D721Med (cell line): ENCODE results near the gene ANKRD44.

ENCODE experiments used
- DNase-seq: peaks from one replicate; pipeline ENCODE4 v3.0.0; 2011; ENCODE audit warnings: low spot score; ENCODE audit not compliant: insufficient read length
- FAIRE-seq: peaks from 2 replicates; lab custom pipeline; 2011; peaks lifted over from hg19 to GRCh38; lab: Jason Lieb, UNC
- TF ChIP-seq, protein P1 (sequence below): IDR thresholded peaks from 2 replicates; pipeline ENCODE4 v1.5.1; 2012; ENCODE audit warnings: mild to moderate bottlenecking, control low read depth; ENCODE audit not compliant: insufficient read depth; ENCODE audit errors: missing control alignments

Gene ANKRD44

GRCh38 chr2:197322724-197323720 is 12.4 kb upstream of the ANKRD44 start:
- FAIRE-seq (no peak), DNase-seq (no peak)
- TF ChIP-seq, protein P1, sequence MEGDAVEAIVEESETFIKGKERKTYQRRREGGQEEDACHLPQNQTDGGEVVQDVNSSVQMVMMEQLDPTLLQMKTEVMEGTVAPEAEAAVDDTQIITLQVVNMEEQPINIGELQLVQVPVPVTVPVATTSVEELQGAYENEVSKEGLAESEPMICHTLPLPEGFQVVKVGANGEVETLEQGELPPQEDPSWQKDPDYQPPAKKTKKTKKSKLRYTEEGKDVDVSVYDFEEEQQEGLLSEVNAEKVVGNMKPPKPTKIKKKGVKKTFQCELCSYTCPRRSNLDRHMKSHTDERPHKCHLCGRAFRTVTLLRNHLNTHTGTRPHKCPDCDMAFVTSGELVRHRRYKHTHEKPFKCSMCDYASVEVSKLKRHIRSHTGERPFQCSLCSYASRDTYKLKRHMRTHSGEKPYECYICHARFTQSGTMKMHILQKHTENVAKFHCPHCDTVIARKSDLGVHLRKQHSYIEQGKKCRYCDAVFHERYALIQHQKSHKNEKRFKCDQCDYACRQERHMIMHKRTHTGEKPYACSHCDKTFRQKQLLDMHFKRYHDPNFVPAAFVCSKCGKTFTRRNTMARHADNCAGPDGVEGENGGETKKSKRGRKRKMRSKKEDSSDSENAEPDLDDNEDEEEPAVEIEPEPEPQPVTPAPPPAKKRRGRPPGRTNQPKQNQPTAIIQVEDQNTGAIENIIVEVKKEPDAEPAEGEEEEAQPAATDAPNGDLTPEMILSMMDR: no peak

GRCh38 chr2:197322143-197322542 is 11.6 kb upstream of the ANKRD44 start:
- FAIRE-seq: no peak
- TF ChIP-seq, protein P1: no peak
- DNase-seq: no peak

GRCh38 chr2:197315371-197315770 is 4.8 kb upstream of the ANKRD44 start:
- no peak for DNase-seq
- FAIRE-seq: no peak
- TF ChIP-seq, protein P1: no peak

DNA sequence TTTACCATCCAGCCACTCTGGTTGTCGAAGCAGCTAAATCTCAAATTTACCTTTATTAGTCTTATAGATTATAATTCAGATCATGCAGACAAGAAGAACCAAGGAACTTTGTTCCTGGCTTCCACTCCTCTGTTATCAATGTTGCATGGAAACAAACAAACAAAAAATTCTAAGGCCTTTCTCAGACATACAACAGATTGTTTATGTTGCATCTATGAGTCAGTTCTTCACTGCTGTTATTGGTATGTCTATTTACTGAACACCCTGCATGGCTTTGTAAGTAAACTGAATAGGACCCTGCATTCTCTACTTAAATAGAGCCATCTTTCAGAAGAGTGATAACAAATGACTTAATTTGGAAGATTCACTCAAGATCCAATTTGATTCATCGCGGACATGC is 1.6 kb upstream of the ANKRD44 start:
- no peak for DNase-seq
- TF ChIP-seq, protein P1: no peak
- no peak for FAIRE-seq

GRCh38 chr2:197311421-197312033 is 947 bp upstream of the ANKRD44 start:
- DNase-seq (no peak), FAIRE-seq (no peak)
- TF ChIP-seq, protein P1: no peak

GRCh38 chr2:197310987-197311420 is 424 bp upstream of the ANKRD44 start:
- TF ChIP-seq, protein P1: no peak
- DNase-seq (no peak), FAIRE-seq (no peak)
